Cardiac fibroblast (primary cell): ENCODE measurements around the gene CD33.
"Not testable (repeated sequence)": the region's sequence is repeated elsewhere in the genome, so short reads cannot be mapped to it uniquely, and the experiment has no call there.

ENCODE experiments used
- DNase-seq, 2 donors: peaks; one replicate each; pipeline versions ENCODE4 v3.0.0 to v3.0.0-alpha.2; 2010; ENCODE audit warnings: low read depth in 2 of 2
- H3K4me3 ChIP-seq, 2 donors: replicated peaks in 1 of 2; 1 replicate in 1 of 2; 2 replicates in 1 of 2; pipeline ENCODE4 v1.5.1; 2011; ENCODE audit warnings: low read depth in 2 of 2, low read length in 2 of 2, mild to moderate bottlenecking in 2 of 2, moderate library complexity in 1 of 2
- CTCF ChIP-seq: IDR thresholded peaks from one replicate; pipeline ENCODE4 v1.5.1; 2011; ENCODE audit warnings: low read depth, mild to moderate bottlenecking, low read length, inconsistent platforms

Gene CD33

GRCh38 chr19:51224898-51225393 lies at the start of gene CD33:
CD33 (plus strand) TSS chr19:51225080; CDS start chr19:51225119, 39 bp downstream.
- not testable (repeated sequence) for H3K4me3 ChIP-seq, DNase-seq

GRCh38 chr19:51179256-51179655 lies 45.6 kb upstream of the CD33 start:
- H3K4me3 ChIP-seq: no peak overlapping the region
- TF ChIP-seq CTCF: no peak
- no peak for DNase-seq

- no peak overlapping the region for H3K4me3 ChIP-seq
- no peak for DNase-seq
- TF ChIP-seq CTCF: no peak
These were observed 43.4 kb upstream of the CD33 start for GRCh38 chr19:51181377-51181912.

GRCh38 chr19:51181913-51182419 lies 42.9 kb upstream of the CD33 start:
- no peak overlapping the region for H3K4me3 ChIP-seq
- DNase-seq: no peak
- no peak for TF ChIP-seq CTCF

GRCh38 chr19:51183629-51184028 lies 41.3 kb upstream of the CD33 start:
- no peak for TF ChIP-seq CTCF
- H3K4me3 ChIP-seq: no peak overlapping the region
- no peak for DNase-seq

- no peak for DNase-seq
- TF ChIP-seq CTCF: no peak
These were observed 39.6 kb upstream of the CD33 start for GRCh38 chr19:51185069-51185867.

GRCh38 chr19:51185868-51186215 lies 39.0 kb upstream of the CD33 start:
- no peak for TF ChIP-seq CTCF
- no peak overlapping the region for H3K4me3 ChIP-seq
- no peak for DNase-seq

More at GRCh38 chr19:51185069-51185867, 39.6 kb upstream of the CD33 start:
- H3K4me3 ChIP-seq: no peak overlapping the region
